H54 (cell line): ENCODE measurements around the gene FAM53B.

ENCODE experiments used
- DNase-seq: peaks from one replicate; pipeline ENCODE4 v3.0.0; 2011; ENCODE audit warnings: low spot score, mixed read lengths; ENCODE audit not compliant: insufficient read length
- FAIRE-seq: peaks from 3 replicates; lab custom pipeline; 2011; peaks lifted over from hg19 to GRCh38; lab: Jason Lieb, UNC
- POLR2A ChIP-seq: IDR thresholded peaks from 2 replicates; pipeline ENCODE4 v1.6.1; 2011; ENCODE audit warnings: low read depth, mild to moderate bottlenecking, low read length

FAM53B gene

DNA sequence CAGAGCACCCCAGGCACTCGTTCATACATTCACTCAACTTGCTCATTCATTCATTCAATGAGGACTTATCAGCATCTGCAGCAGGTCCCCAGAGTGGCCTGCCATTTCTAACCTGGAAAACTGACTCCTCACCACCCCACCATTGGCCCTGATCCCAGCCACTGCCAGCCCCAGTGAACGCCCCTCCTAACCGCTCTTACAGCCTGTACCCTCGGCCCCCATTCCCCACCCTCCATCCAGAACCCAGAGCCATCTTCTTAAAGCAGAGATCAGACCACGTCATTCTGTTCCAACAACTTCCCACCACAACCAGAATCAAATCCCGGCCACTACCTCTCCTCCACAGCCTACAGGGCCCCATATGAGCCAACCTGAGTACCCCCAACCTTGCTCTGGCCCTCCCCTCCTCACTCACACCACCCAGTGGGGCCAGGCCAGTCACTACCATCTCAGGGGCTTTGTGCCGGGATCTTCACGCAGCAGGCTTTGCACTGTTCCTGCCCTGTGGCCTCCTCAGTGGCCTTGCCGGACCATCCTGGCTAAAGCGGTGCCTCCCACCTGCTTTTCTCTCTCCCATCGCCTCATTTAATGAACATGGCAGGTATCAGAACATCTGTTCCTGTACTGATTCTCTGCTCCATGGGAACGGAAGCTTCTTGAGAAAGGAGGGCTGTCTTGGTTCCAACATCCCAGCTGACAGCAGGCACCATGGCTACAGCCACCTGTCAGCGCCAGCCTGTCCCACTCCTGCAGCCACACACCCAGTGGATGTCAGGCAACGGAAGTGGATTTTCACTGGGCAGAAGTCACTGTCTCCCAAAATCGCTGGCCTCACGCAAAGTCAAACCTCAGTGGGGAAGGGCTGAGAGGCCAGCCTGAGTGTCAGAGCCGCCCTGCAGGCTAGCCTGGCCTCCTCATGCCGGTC lies 45.4 kb downstream of the FAM53B start:
- no peak for DNase-seq
- FAIRE-seq: no peak
- TF ChIP-seq POLR2A: no peak

DNA sequence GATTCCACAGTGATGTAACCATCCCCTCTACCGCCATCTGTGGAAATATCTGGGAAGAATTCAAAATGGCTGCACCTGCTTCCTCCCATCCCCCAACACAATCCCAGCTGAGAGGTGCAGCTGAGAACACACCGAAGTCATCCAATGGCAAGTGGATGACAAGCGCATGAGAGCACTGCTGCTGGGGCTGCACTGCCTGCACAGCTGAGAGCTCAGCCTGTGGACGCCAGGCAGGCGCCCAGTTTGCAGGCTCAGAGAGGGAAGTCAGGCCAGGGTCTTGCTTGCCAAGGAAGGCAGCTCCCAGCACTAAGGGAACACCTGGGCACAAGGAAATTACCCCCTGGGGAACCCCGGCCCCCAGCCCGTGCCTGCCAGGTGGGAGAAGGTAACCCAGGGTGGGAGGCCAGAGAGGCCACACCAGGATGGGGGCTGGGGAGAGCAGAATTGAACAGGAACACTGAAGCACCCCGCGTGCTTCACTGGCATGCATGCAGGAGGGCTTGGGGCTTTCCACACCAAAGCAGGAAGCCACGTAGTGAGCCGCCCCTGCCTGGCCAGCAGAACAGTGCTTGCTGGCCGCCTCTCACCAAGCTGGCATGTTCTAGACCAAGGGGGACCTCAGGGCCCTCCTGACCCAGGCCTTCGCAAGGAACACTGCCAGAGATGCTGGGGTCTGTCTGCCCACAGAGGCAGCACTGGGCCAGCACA lies 46.2 kb downstream of the FAM53B start:
- DNase-seq (no peak), FAIRE-seq (no peak)
- TF ChIP-seq POLR2A: no peak

DNA sequence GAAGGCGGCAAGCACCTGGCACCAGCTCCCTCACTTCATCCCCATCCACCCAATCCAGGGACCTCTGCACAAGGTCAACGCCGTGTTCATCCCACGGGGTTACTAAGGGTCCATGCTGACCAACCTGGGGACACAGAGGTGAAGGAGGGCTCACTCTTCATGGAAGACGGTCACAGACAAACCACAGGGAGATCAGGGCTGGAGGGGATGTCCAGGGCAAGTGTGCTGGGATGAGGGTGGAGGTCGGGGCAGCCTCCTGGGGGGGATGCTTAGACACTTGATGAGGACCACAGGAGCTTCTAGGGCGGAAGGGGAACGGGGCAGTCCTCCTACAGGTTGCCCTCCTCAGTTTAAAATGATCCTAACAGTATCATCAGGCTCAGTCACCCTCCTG lies 46.7 kb downstream of the FAM53B start:
- FAIRE-seq (no peak), DNase-seq (no peak)
- no peak for TF ChIP-seq POLR2A

DNA sequence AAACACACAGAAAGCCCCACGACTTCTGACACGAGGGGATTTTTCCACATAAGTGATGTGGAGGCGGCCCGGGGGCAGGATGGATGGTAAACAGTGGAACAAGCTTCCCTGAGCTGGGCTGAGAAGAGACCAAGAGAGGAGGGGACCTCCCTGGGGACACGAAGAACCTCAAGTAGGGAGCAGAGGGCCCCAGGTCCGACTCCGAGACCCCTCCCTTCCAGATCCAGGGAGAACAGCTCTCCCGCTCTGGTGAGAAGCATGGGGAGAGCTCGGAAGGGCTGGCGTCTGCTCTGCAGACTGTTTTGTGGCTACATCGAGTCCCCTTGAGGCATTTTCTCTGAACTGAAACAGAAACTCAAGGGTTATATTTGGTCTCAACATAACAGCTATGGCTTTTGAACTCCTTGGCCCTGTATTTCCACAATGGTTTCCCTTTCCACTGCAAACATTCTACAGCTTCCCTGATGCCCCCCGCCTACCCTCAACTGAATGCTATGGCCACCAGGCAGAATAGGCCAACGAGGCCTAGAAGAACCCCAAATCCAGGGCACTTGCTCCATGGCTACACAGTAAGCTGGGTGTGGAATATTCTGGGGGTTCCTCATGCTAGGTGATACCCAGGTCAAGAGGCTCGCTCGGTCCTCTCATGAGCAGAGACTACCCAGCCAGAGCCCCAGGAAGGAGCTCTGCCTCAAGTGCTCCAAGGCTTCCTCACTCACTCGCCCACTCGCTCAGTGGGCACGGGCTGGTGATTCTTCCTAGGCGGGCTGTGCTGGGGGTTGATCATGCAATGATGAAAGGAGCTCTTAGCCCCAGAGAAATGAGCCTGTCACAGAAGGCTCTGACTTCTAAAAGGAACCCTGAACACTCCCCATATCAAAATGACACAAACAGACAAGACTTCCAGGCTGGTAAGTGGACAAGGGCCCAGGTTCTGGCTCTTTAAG lies 47.5 kb downstream of the FAM53B start:
- FAIRE-seq (no peak), DNase-seq (no peak)
- no peak for TF ChIP-seq POLR2A

- no peak for DNase-seq
- no peak for FAIRE-seq
- TF ChIP-seq POLR2A: no peak
Observed at GRCh38 chr10:124695259-124695658, 48.9 kb downstream of the FAM53B start.

DNA sequence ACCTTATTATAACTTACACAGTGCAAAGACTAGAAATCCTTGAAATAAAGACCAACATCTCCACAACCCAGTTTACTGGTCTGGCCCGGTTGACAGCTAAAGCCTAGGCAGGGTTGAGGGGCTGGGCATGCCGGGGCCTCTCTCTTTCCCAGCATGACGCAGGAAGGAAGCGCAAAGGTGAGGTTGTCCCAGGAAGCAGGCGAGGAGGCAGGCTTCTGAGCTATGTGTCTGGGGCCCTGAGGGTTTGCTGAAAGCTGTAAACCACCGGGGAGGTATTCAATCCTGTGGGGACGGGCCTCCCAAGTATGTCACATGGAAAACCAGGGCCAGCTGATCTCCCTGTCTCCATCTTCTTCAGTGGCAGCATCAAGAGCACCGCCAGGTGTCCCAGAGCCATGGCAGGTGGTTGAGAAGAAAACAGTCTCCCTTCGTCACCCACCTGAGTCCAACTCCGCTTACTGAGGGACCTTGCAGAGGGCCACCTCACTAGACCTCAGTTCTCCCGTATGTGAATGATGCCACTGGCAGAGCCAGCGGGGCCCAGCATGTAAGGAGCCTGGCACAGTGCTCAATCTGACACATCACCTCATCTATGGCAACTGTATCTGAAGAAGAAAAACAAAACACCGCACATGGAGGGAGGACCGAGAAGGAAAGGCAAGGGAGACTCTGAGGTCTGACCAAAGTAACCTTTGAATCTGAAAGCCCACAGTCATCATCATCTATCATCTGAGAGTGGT lies 49.5 kb downstream of the FAM53B start:
- no peak for FAIRE-seq
- DNase-seq: no peak
- TF ChIP-seq POLR2A: no peak

DNA sequence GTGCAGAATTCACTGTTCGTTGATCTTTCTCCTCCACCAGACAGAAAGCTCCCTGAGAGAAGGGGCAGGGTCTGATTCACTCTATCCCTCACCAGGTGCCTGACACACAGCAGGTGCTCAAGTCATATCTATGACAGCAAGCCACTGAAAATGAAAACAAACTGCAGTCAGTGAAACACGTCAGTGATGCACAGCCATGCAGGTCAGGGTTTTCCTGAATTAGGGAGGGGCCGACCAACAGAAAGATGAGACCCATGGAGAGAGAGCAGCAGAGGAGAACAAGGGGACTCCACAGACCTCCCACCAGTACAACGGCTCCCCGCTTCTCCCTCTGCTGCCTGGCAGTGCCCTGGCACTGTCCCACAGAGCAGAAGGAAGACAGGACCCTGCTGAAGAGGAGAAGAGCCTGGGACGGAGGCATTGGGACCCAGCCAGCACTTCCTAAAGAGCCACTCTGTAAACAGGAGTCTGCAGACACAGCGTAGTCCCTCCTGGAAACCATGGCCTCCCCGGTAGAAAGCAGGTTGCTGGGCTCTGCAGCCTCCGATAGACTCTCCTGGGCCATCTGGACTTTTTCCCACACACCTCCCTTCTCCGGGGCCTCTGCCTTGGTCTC lies 50.3 kb downstream of the FAM53B start:
- no peak for TF ChIP-seq POLR2A
- DNase-seq (no peak), FAIRE-seq (no peak)

DNA sequence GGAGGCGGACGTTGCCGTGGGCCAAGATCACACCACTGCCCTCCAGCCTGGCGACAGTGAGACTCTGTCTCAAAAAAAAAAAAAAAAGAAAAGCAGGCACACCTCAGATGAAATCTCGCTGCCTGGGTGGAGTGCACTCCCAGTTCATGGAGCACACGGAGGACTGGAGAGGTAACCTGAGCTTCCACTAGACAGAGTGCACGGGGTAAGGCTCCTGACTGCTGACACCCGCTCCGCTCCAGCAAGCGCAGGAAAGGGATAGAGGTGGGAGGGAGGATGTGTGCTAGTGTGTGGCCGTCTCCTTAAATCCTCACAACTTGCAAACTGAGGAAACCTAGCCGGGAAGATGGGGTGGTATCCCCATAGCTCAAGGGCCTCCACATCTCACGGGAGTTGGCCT lies 50.8 kb downstream of the FAM53B start:
- FAIRE-seq (no peak), DNase-seq (no peak)
- TF ChIP-seq POLR2A: no peak

DNA sequence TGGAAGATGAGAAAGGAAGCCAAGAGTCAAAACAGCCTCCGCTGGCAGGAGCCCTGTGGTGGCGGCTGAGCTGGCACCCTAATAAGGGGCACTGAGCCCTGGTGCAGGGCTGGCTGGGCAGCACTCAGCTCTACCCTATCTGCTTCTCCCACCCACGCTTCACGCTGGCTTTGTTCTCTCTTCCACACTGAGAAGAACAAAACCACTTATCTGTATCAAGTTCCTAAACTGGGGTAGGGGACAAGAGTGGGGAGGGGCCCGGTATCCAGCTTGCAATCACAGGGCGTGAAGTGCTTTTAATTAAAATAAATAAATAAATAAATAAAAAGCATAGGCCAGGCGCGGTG lies 52.1 kb downstream of the FAM53B start:
- FAIRE-seq: no peak
- DNase-seq: no peak
- TF ChIP-seq POLR2A: no peak

DNA sequence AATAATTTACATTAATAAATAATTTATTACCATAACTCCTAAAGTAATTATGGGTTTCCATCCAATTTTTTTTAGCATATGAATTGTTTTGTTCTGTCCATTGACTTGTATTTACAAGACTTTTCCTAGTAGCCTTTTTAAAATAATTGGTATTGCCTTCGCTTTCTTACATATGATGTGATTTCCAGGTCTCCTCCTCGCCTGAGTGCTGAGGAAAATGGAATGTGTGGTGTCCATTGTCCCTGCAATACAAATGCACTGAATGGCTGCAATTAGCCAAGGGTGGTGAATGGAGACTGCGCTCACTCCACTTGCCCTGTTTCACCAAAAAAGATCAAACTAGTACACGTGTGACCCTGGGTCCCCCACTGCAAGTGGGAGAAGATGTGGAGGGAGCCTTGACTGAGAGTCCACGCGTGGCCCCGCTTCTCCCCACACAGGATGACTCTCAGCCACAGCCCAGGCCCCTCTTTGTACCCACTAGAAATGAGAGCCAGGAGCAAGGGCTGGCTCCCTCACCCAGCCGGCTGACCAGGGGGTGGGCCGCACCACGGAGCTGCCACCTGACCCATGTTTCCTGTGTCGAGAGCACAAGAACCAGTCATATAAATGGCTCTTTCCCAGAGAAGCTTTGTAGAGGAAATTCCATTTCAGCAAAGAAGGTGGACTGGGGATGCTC lies 52.6 kb downstream of the FAM53B start:
- no peak for DNase-seq
- FAIRE-seq: no peak
- no peak for TF ChIP-seq POLR2A

DNA sequence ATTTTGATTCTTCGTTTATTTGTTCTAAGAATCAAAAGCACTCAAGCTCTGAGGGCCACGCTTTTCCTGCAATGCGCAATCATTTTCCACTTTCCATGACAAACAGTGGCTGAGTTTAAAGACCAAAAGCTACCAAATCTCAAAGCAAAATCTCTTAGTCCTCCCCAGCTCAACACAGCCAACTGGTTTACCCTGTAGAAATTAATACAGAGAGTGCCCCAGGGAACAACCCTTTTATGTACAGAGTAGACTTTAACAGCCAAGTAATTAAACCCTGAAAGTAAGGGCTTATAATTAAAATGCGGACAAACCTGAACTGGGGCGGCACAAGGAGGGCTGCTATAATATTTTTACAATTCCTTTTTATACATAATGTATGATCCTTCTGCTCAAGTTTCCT lies 53.2 kb downstream of the FAM53B start:
- DNase-seq (no peak), FAIRE-seq (no peak)
- no peak for TF ChIP-seq POLR2A

DNA sequence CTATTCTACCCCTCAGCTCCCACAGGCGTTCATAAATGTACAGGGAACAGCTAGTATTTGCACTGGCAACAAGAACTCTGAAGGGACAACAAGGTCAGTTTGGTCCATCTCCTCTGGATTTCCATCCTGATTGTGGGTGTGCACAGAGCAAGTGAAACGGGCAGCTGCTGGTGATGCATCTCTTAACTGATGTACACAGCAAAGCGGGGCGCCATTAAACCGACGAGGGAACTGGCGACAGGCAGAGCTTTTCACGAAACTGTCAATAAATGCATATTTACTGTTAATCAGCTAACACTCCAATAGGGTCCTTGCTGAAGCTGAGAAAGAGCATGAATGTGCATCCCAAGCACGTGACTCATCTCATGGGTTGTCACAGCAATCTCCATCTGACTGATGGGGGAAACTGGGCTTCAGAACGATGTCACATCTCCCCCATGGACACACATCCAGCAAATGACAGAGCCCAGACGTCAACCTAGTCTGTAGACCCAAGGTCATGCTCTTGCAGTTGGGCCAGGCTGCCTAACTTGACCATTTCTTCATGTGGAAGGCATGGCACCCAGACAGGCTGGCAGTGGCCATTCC lies 54.2 kb downstream of the FAM53B start:
- no peak for FAIRE-seq
- no peak for TF ChIP-seq POLR2A

More for the DNA sequence above, 54.2 kb downstream of the FAM53B start:
- DNase-seq: no peak
